ENCODE results near the gene ERBB4. TPM values are rescaled to one million over a fixed set of nuclear protein-coding genes. Genes with fewer than 3 reads are reported as not detected.

Gene ERBB4
- total RNA-seq, 1 donor from 2014 or later: 25.3 TPM

DNA sequence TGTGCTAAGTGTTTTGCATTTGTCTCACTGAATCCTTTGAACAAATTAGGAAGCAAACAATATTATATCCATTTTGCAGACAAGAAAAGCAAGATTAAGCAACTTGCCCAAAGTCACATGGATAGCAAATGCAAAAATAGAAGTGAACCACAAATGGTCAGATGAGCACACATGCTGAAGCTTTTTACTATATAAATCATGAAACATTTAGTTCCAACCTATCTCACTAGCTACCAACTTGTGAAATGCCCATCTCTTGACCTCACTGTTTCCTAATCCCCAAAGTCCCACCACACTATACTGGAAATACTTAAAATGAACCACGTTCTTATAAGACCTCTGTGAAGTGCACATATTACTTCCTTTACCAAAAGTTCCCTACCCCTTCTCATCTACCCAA is 380.5 kb downstream of the ERBB4 start:
- H3K27ac ChIP-seq: no peak overlapping the region
- no peak overlapping the region for H3K4me3 ChIP-seq
- no peaks in the 10 kb centered on the region for H3K9me3 ChIP-seq
- TF ChIP-seq, protein P1, sequence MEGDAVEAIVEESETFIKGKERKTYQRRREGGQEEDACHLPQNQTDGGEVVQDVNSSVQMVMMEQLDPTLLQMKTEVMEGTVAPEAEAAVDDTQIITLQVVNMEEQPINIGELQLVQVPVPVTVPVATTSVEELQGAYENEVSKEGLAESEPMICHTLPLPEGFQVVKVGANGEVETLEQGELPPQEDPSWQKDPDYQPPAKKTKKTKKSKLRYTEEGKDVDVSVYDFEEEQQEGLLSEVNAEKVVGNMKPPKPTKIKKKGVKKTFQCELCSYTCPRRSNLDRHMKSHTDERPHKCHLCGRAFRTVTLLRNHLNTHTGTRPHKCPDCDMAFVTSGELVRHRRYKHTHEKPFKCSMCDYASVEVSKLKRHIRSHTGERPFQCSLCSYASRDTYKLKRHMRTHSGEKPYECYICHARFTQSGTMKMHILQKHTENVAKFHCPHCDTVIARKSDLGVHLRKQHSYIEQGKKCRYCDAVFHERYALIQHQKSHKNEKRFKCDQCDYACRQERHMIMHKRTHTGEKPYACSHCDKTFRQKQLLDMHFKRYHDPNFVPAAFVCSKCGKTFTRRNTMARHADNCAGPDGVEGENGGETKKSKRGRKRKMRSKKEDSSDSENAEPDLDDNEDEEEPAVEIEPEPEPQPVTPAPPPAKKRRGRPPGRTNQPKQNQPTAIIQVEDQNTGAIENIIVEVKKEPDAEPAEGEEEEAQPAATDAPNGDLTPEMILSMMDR (IDR thresholded peaks at IDR 0.05): no peak
- no peaks in the 10 kb centered on the region for H3K27me3 ChIP-seq (ENCODE audit: low read depth)
- H3K4me1 ChIP-seq: no peaks in the 10 kb centered on the region
- H3K36me3 ChIP-seq: no peaks in the 10 kb centered on the region
- intact Hi-C loops (cut with DNase I): no loop called here
- ATAC-seq: no peak
- no peak for DNase-seq

DNA sequence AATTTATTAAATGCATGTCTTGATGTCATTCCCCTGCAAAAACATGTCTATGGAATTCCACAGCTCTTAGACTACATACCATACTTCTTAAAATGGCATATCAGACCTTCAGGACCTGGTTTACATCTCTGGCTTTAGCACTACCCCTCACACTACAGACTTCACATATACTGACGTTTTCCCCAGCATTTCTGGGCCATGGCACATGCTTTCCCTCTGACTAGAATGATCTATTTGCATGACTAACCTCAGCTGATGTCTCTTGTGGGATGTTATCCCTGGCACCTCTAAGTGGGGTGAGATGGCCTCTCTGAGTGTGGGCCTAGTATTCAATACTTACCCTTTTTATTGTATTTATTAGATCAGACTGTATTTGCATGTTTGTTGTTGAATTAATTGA is 381.6 kb downstream of the ERBB4 start:
- no peak for ATAC-seq

DNA sequence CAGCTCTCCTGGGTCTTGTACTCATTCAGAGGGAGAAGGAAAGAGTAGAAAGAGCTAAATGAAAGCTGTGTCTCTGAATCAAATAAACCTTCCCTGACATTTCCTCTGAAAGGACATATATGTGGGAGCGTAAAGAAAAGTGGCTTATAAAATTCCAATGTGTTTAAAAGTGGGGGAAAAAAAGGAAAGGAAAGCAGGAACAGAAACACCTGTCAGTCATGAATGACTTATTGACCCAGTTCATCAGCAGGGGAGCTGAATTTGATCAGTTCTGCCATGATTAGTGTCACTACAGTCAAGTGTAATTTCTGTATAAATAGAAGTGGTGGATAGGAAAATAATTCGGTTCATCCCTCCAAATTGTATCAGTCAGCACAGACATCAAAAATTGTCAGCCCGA is 382.5 kb downstream of the ERBB4 start:
- no peaks in the 10 kb centered on the region for H3K27me3 ChIP-seq (ENCODE audit: low read depth)
- intact Hi-C loops (cut with DNase I): no loop called here
- no peaks in the 10 kb centered on the region for H3K4me1 ChIP-seq
- H3K27ac ChIP-seq: no peak overlapping the region
- H3K4me3 ChIP-seq: no peak overlapping the region
- DNase-seq (no peak), ATAC-seq (no peak)
- H3K36me3 ChIP-seq: no peaks in the 10 kb centered on the region
- TF ChIP-seq, protein P1 (IDR thresholded peaks at IDR 0.05): no peak
- H3K9me3 ChIP-seq: no peaks in the 10 kb centered on the region

More for the DNA sequence above, 381.6 kb downstream of the ERBB4 start:
- Histone ChIP-seq H3K4me3 (no peak overlapping the region), H3K36me3 (no peaks in the 10 kb centered on the region), H3K4me1 (no peaks in the 10 kb centered on the region), H3K27me3 (ENCODE audit: low read depth) (no peaks in the 10 kb centered on the region), H3K9me3 (no peaks in the 10 kb centered on the region), H3K27ac (no peak overlapping the region)
- TF ChIP-seq, protein P1 (IDR thresholded peaks at IDR 0.05): no peak
- no peak for DNase-seq
- intact Hi-C loops (cut with DNase I): no loop called here

DNA sequence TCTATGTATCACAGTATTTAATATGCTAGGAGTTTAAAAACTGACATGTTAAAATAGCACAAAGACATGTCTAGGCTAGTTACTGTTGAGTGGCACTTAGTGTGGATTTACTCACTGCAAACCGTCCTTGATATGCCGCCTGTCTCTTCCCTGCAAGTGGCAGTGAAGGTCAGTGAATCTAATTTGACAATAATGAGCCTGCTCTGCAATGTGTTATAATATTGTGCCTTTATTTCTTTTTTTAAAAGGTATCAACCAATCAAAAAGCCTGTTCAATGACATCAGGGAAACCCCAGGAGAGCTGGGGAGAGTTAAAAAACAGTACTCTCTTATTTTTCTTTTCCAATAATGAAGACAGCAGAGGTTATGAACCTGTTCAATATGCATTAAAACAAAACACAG is 384.1 kb downstream of the ERBB4 start:
- Histone ChIP-seq H3K27me3 (ENCODE audit: low read depth) (no peaks in the 10 kb centered on the region), H3K36me3 (no peaks in the 10 kb centered on the region), H3K9me3 (no peaks in the 10 kb centered on the region), H3K4me1 (no peaks in the 10 kb centered on the region), H3K4me3 (no peak overlapping the region), H3K27ac (no peak overlapping the region)
- ATAC-seq (no peak), DNase-seq (no peak)
- intact Hi-C loops (cut with DNase I): no loop called here
- TF ChIP-seq, protein P1 (IDR thresholded peaks at IDR 0.05): no peak

DNA sequence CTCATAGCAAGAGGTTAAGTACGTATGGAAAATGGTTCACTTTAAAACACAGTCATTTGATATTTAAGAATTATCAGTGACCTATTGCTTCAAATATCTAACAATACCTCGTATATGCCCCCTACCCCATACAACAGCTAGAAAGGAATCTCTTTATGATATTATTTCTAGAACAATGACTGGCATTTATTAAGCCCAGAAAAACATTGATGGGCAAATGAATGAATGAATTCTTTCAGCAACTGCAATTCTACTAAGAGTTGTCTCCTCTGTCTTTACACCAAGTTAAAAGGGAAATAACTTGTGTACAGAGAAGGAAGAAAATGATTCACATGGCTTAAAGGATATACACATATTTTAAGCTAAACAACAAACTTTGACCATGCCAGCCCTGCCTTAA is 384.7 kb downstream of the ERBB4 start:
- Histone ChIP-seq H3K27ac (no peak overlapping the region), H3K9me3 (no peaks in the 10 kb centered on the region), H3K4me3 (no peak overlapping the region), H3K27me3 (ENCODE audit: low read depth) (no peaks in the 10 kb centered on the region), H3K36me3 (no peaks in the 10 kb centered on the region), H3K4me1 (no peaks in the 10 kb centered on the region)
- no peak for DNase-seq
- TF ChIP-seq, protein P1 (IDR thresholded peaks at IDR 0.05): no peak
- no peak for ATAC-seq
- intact Hi-C loops (cut with DNase I): no loop called here
